Stimulated activated memory B cell treated with anti-CD40 and anti-IgM and Interleukin-4, amounts not matched to agents 10 μg/mL and 1 μg/mL and 100 μg/mL, for 72 hours (primary cell): ENCODE data around the gene ENTR1.

ENCODE experiments used
- ATAC-seq: fragments of 150-1000 bp; cut with Tn5 transposase; 2 replicates; pipeline ENCODE4 v1.10.0; 2021
- H3K27ac Mint-ChIP-seq: one replicate; pipeline ENCODE4 v1.8.0; 2022; ENCODE audit warnings: mild to moderate bottlenecking, mixed read lengths
- H3K27me3 Mint-ChIP-seq: one replicate; pipeline ENCODE4 v1.8.0; 2022; ENCODE audit warnings: mixed read lengths
- H3K36me3 Mint-ChIP-seq: one replicate; pipeline ENCODE4 v1.8.0; 2022; ENCODE audit warnings: mixed read lengths
- H3K4me1 Mint-ChIP-seq: one replicate; pipeline ENCODE4 v1.8.0; 2022; ENCODE audit warnings: mixed read lengths
- H3K4me3 Mint-ChIP-seq: one replicate; pipeline ENCODE4 v1.8.0; 2022; ENCODE audit warnings: mild to moderate bottlenecking, moderate library complexity, mixed read lengths
- H3K9me3 Mint-ChIP-seq: one replicate; pipeline ENCODE4 v1.8.0; 2022; ENCODE audit warnings: mixed read lengths

Gene ENTR1

DNA sequence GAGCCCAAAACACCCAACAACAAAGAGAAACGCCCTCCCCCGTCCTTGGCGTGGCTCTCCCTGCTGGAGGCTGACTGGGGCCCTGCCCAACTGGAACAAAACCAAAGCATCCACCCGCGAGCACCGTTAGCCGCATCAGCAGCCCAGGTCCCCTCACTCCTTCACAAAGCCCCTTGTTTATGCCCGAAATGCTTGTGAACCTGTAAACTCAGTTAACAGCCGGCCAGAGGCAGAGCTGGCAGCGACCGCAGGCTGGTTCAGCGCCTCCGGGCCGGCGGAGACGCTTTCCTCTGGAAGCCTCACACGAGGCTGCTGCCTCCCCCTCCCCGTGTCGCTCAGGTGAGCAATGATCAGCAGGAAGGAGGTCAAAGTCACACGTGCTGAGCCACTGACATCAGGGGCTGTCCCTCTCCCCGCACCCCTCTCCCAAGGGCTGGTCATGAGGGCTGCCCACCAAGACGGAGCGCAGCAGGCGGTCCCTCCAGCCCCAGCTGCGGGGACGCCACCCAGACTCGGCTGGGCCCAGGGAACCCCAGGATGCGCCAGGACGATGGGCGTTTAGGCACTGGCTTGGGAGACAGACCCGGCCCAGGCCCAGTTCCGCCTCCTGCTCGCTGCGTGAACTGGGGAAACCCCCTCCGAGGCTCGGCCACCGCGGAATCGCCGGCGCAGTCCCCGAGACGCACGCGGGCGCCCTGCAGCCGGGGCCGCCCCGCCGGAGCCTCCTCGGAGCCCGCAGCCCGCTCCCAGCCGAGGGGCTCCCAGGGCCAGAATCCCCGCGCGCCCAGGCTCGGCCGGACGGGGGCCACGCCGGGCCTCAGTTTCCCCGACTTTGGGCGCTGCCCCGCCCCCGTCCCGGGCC, 11.0 kb downstream of the ENTR1 start:
- Mint-ChIP-seq H3K4me3 (peak overlapping the region; percentile 84), H3K9me3 (no peaks in the 10 kb centered on the region), H3K27me3 (no peaks in the 10 kb centered on the region), H3K36me3 (peaks cover 35% of the 10 kb centered on the region), H3K4me1 (peaks cover 52% of the 10 kb centered on the region), H3K27ac (peak overlapping the region; percentile 80)
- ATAC-seq = peak; percentile 57

DNA sequence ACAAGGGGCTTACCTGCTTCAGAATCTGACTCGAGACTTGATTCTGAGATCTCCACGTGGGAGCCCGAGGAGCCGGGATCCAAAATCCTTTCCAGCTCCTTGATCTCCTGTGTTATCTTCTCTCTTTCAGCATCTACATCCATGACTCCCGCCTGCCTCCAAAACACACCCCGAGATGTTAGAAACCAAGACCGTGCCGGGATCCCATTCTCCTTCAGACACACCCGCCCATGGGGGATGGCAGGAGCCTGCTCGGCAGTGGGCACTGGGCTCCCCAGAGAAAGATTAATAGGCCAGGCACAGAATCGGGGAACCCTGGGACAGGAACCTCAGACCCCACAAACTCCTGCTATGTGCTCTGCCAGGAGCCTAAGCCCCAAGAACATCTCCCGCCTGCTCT, 12.1 kb downstream of the ENTR1 start:
- Mint-ChIP-seq H3K27ac (no peak overlapping the region), H3K9me3 (no peaks in the 10 kb centered on the region), H3K4me1 (peaks cover 41% of the 10 kb centered on the region), H3K36me3 (peaks cover 37% of the 10 kb centered on the region), H3K27me3 (no peaks in the 10 kb centered on the region), H3K4me3 (peak overlapping the region; percentile 84)
- no peak for ATAC-seq

DNA sequence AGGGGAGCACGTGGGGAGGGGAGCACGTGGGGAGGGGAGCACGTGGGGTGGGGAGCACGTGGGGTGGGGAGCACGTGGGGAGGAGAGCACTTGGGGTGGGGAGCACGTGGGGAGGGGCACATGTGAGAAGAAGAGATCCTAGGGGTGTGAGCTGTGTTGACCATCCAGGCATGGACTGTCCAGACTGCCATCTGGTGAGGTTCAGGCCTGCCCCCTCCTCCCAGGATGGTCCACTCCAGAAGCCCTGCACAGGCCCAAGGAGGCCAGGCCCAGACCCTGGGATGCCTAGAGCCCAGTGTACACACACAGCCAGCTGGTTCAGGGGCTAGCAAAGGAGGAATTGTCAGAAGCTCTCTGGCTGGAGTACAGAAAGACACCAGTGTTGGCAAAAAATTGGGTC, 12.8 kb downstream of the ENTR1 start:
- Mint-ChIP-seq H3K4me3 (no peak overlapping the region), H3K9me3 (no peaks in the 10 kb centered on the region), H3K27ac (no peak overlapping the region), H3K4me1 (peaks cover 38% of the 10 kb centered on the region), H3K36me3 (peaks cover 38% of the 10 kb centered on the region), H3K27me3 (no peaks in the 10 kb centered on the region)
- ATAC-seq = no peak

DNA sequence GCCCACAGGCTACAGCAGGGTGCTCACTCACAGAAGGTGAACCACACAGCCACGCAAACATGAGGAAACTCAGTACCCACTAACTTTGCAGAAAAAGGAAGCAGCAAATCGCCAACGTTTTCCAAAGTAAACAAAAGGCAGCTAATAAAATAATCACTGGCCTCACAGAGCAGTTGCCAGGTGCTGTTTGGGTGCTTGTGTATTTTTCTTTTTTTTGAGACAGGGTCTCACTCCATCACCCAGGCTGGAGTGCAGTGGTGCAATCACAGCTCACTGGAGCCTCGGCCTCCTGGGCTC, 14.2 kb downstream of the ENTR1 start:
- no peak overlapping the region for H3K4me3 Mint-ChIP-seq
- H3K27ac Mint-ChIP-seq = no peak overlapping the region
- peaks cover 30% of the 10 kb centered on the region for H3K4me1 Mint-ChIP-seq
- H3K9me3 Mint-ChIP-seq = no peaks in the 10 kb centered on the region
- no peaks in the 10 kb centered on the region for H3K27me3 Mint-ChIP-seq
- ATAC-seq = no peak
- H3K36me3 Mint-ChIP-seq = peaks cover 38% of the 10 kb centered on the region

DNA sequence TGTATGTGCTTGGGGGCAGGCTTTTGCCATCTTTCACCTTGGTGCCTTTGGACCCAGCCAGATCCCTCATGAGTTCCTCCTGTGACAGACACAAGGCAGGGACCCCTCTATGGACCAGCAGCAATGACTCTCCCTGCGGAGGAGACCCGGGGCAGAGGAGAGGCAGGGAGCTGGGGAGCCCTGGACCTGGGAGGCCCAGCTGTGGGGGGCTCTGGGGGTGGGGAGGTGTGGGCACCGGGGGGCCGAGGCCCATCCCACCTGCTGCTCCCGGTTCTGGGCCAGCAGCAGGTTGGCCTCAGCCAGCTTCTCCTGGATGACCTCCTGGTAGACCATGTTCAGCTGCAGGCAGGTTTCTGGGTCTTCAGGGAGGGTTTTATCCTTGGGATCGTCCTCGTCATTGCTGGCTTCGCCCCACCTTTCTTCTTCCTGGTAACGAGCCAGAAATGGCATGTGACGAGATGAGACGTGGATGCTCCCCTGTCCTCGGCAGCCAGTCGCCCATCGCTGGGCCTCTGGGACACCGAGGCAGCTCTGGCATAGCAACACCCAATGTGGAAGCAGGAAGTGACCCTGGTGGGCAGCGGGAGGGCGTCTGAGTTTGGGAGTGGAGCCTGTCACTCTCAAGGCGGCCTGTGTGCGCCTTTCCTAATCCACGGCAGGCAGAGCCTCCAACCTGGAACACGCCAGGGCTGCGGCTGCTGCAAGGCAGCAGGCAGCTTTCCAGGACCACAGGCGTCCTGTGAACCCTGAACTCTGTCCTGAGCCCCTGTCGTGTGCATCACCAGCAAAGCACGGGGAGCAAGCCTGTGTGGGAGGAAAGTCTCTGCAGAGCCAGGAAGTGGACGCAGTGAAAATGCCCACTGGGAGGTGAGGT, 14.8 kb downstream of the ENTR1 start:
- H3K27me3 Mint-ChIP-seq = no peaks in the 10 kb centered on the region

DNA sequence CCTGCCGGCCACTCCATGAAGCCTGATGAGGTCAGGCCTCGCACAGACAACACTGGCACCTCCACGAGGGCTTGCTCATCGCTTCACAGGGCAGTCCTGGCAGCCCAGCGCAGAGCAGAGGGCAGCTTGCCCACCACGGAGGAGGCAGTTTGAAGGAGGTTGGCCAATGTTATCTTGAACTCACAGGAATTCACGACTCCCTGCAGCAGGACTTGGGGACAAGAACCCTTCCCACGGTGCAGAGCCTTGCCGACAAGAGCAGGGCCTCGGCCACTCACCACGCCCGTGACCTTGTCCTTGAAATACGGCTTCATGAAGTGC, 15.4 kb downstream of the ENTR1 start:
- Mint-ChIP-seq H3K36me3 (peaks cover 50% of the 10 kb centered on the region), H3K27ac (no peak overlapping the region), H3K9me3 (no peaks in the 10 kb centered on the region), H3K4me3 (no peak overlapping the region), H3K4me1 (peaks cover 21% of the 10 kb centered on the region), H3K27me3 (no peaks in the 10 kb centered on the region)
- ATAC-seq = no peak

More for the DNA sequence above, 14.8 kb downstream of the ENTR1 start:
- Mint-ChIP-seq H3K27ac (no peak overlapping the region), H3K4me1 (peaks cover 25% of the 10 kb centered on the region), H3K36me3 (peaks cover 44% of the 10 kb centered on the region), H3K9me3 (no peaks in the 10 kb centered on the region), H3K4me3 (no peak overlapping the region)
- no peak for ATAC-seq

DNA sequence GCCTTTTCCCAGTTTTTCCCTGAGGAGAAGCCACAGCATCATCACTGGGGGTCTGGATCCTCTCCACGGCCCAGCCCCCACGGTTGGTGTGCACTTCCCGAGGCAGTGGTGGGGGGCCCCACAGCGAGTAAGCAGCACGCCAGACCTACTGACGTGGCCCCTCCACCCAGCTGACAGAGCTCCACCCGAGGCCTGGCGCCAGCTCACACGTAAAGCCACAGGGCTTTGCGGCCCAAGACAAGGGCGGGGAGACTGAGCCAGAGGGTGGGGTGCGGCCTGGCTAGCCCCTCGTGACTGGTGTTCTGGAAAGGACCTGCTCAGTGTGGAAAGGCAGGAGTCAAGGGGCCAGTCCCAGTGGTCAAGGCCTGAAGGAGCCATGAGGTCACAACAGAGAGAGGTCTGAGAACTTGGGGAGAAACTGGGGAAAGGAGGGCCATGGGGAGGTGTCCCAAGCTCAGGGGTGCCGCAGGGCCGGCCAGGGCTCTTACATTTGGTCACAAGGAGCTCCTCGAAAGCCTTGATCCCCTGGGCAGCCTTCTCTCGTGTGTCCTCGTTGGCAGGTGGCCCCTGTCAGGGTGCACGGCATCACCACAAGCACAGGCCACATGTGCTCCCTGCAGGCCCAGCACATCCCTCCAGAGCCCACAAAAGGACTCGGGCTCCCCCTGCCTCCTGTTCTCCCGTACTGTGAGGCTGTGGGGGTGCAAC, 15.9 kb downstream of the ENTR1 start:
- Mint-ChIP-seq H3K36me3 (peaks cover 55% of the 10 kb centered on the region), H3K4me1 (peaks cover 21% of the 10 kb centered on the region), H3K27me3 (no peaks in the 10 kb centered on the region), H3K9me3 (no peaks in the 10 kb centered on the region), H3K27ac (no peak overlapping the region), H3K4me3 (no peak overlapping the region)
- ATAC-seq = no peak

DNA sequence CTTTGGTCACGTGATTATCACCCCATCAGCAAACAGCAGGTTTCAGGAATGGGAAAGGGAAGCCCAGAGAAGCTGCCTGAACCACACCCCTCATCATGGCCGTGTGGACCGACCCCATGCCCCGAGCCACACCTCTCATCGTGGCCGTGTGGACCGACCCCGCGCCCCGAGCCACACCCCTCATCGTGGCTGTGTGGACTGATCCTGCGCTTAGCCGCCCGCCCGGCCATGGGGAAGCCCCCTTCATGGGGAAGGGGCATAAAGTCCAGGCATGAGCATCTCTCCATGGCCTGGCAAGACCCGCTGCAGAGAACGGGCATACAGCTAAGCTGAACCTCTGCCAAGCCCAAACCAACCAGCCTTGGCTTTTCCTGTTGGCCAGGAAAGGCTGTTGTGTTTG, 16.9 kb downstream of the ENTR1 start:
- Mint-ChIP-seq H3K4me1 (peaks cover 11% of the 10 kb centered on the region), H3K27me3 (no peaks in the 10 kb centered on the region), H3K36me3 (peaks cover 64% of the 10 kb centered on the region), H3K27ac (no peak overlapping the region), H3K9me3 (no peaks in the 10 kb centered on the region), H3K4me3 (no peak overlapping the region)
- ATAC-seq = no peak

DNA sequence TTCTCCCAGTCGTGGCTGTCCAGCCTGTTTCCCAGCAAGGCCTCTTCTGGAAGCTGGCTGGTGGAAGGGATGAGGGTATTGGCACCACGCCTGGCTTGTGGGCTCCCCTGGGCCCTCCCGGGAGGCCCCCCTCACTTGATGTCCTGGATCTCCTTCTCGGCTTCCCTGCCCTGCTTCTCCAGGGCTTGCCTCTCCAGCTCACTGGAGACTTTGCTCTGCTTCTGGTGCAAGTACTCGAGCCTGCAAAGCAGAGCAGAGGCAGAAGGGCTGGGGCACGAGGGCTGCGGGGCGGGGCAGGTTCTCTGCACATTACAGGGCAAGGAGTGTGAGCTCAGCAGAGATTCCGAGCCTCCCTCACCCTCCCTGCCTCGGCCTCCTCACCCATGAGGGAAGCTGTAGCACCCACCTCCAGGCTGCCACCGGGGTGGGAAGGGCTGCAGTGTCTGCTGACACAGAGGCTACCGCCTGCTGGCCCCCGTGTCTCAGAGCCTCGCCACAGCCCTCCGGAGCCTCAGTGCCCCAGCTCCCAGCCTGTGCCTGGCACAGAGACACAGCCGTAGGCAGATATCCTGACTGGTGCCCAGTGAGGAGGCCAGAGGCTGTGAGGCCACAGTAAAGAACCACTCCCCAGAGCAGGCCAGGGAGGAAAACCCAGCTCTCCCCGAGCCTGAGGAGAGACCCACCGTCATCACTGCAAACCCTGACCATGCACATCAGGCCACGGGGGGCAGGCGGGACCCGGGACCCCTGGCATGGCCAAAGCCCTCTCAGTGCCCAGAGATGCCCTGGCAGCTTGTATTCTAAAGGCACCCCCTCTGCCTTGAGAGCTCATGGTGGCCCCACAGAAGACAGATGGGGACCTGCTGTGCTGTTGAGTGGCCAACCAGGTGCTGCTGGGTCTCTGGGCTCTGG, 17.6 kb downstream of the ENTR1 start:
- no peaks in the 10 kb centered on the region for H3K27me3 Mint-ChIP-seq
- H3K4me1 Mint-ChIP-seq = peaks cover 6% of the 10 kb centered on the region
- peaks cover 69% of the 10 kb centered on the region for H3K36me3 Mint-ChIP-seq
- H3K9me3 Mint-ChIP-seq = no peaks in the 10 kb centered on the region
- ATAC-seq = no peak
- no peak overlapping the region for H3K4me3 Mint-ChIP-seq
- H3K27ac Mint-ChIP-seq = no peak overlapping the region

DNA sequence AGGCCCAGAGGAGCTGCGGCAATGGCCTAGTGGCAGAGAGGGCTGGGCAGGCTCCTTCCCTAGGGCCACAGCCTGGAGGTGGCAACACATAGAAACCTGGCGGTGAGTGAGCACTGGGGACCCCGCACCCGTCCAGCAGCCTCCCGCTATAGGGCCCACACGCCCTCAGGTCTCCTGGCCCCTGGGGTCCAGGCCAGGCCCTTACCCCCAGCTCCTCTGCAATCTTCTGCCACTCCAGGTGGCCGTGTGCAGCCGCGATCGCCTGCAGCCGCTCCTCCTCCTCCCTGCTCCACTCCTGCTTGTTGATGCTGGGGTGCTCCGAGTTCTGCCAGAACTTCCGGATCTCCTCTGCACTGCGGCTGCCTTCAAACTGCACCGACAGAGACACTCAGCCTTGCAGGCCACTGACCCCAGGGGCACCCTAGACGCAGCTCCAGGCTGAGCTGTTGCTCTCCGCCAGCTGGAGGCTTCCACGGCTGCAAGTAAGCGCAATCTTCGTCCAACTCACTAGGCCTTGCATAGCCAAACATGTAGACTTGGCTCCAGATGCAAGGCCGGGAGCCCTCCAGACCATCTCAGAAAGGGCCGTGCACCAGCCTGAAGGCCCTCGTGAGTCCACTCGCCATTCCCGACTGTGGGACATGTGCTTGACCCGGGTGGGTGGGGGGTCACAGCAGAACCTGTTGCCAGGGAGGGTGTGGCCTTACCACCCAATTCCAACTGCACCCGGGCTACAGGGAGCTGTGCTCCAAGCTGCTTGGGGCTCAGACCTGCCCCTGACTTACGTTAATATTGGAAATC, 18.5 kb downstream of the ENTR1 start:
- H3K4me3 Mint-ChIP-seq = no peak overlapping the region
- H3K27me3 Mint-ChIP-seq = no peaks in the 10 kb centered on the region
- no peak for ATAC-seq
- H3K27ac Mint-ChIP-seq = no peak overlapping the region
- H3K9me3 Mint-ChIP-seq = no peaks in the 10 kb centered on the region
- H3K4me1 Mint-ChIP-seq = peaks cover 2% of the 10 kb centered on the region
- peaks cover 71% of the 10 kb centered on the region for H3K36me3 Mint-ChIP-seq

DNA sequence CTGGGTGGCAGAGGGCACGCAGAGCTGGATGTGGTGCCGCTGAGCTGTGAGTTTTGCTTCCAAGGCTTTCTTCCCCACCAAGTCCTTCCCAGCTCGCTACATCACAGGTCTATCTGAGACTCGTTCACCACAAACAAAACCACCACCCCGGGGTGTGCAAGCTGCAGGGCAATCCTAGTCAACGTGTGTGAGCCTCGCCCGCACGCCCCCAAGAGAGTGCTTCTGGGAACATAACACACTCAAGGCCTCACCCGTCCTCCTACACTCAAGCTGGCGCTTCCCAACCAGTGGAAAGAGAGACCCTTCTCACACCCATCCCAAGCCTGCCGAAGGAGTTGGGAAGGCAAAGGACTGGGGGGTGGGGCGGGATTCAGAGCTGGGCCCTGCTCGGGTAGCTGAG, 21.0 kb downstream of the ENTR1 start:
- no peaks in the 10 kb centered on the region for H3K27me3 Mint-ChIP-seq
- no peak for ATAC-seq
- no peak overlapping the region for H3K27ac Mint-ChIP-seq
- no peaks in the 10 kb centered on the region for H3K9me3 Mint-ChIP-seq
- H3K36me3 Mint-ChIP-seq = peaks cover 81% of the 10 kb centered on the region
- H3K4me1 Mint-ChIP-seq = no peaks in the 10 kb centered on the region
- H3K4me3 Mint-ChIP-seq = no peak overlapping the region

DNA sequence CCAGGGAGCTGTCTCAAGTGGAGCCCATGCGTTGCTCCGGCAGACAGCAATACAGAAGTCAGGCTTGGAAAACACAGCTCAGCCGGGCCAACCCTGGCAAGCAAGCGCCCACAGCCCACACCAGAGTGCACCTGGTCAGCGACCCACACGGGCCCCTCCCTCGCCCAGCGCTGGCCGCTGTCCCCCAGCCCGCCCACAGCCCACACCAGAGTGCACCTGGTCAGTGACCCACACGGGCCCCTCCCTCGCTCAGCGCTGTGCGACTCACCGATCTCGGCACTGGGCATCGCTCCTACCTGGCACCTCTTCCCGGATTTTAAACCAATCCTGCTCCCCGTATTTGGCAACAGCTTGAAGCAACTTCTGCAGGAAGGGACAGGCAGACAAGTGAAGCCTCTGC, 23.2 kb downstream of the ENTR1 start:
- H3K27ac Mint-ChIP-seq = no peak overlapping the region
- no peak for ATAC-seq
- H3K9me3 Mint-ChIP-seq = no peaks in the 10 kb centered on the region
- H3K4me1 Mint-ChIP-seq = no peaks in the 10 kb centered on the region
- H3K36me3 Mint-ChIP-seq = peaks cover 84% of the 10 kb centered on the region
- H3K4me3 Mint-ChIP-seq = no peak overlapping the region
- no peaks in the 10 kb centered on the region for H3K27me3 Mint-ChIP-seq

DNA sequence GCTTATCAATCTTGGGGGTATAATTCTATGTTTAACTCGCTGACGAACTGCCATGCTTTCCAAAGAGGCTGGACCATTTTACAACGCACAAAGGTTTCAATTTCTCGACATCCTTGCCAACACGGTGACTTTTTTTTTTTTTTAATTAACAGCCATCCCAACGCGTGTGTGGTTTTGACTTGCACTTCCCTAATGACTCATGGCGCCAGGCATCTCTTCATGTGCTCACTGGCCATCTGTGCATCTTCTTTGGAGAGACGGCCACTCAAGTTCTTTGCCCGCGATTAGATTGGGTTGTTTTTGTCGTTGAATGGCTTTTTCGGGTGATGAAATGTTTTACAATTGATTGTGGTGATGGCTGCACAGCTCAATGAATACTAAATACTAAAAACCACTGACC, 24.4 kb downstream of the ENTR1 start:
- no peak for ATAC-seq
- no peak overlapping the region for H3K27ac Mint-ChIP-seq
- no peak overlapping the region for H3K4me3 Mint-ChIP-seq
- peaks cover 72% of the 10 kb centered on the region for H3K36me3 Mint-ChIP-seq
- no peaks in the 10 kb centered on the region for H3K4me1 Mint-ChIP-seq
- no peaks in the 10 kb centered on the region for H3K9me3 Mint-ChIP-seq
- no peaks in the 10 kb centered on the region for H3K27me3 Mint-ChIP-seq

DNA sequence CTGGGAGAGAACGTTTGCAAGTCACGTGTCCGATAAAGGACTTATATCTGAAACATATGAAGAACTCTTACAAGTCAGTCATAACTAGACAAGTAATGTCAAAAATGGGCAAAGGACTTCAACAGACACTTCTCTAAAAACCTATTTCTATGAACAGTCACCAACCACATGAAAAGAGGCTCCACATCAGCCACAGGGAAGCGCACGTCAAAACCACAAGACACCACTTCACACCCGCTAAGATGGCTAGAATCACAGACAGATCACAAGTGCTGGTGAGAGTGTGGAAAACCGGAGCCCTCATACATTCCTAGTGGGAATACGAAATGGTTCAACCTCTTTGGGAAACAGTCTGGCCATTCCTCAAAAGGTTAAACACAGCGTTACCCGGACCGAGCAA, 25.4 kb downstream of the ENTR1 start:
- Mint-ChIP-seq H3K4me1 (no peaks in the 10 kb centered on the region), H3K36me3 (peaks cover 62% of the 10 kb centered on the region), H3K4me3 (no peak overlapping the region), H3K9me3 (no peaks in the 10 kb centered on the region), H3K27me3 (no peaks in the 10 kb centered on the region), H3K27ac (no peak overlapping the region)
- no peak for ATAC-seq
